K562 (cell line): Measurements from ENCODE around the gene STEAP3.

Experiments
- DPF2 ChIP-seq: fragments of 450-650 bp; IDR thresholded peaks from 2 replicates; pipeline ENCODE4 v1.6.1; 2016
- FIP1L1 ChIP-seq: fragments of 200-400 bp; formaldehyde crosslinking; IDR thresholded peaks from 2 replicates; pipeline ENCODE4 v1.6.1; 2018; ENCODE audit warnings: mild to moderate bottlenecking, low read depth, low read length; ENCODE audit not compliant: poor library complexity, severe bottlenecking
- GABPB1 ChIP-seq: sonication (generic); formaldehyde crosslinking; IDR thresholded peaks from 2 replicates; pipeline ENCODE4 v1.8.0; 2022; ENCODE audit warnings: mild to moderate bottlenecking, missing genetic modification reagents
- HNRNPL ChIP-seq: fragments of 200-400 bp; formaldehyde crosslinking; IDR thresholded peaks from 2 replicates; pipeline ENCODE4 v1.6.1; 2017; ENCODE audit warnings: low read depth, mild to moderate bottlenecking, low read length
- MCM2 ChIP-seq: fragments of 450-650 bp; IDR thresholded peaks from 2 replicates; pipeline ENCODE4 v1.6.1; 2017; ENCODE audit warnings: low read depth, mild to moderate bottlenecking
- NBN ChIP-seq: fragments of 450-650 bp; IDR thresholded peaks from 2 replicates; pipeline ENCODE4 v1.6.1; 2016; ENCODE audit warnings: low read depth, mild to moderate bottlenecking
- NFIX ChIP-seq: fragments of 250-450 bp; sonication (Bioruptor Pico); IDR thresholded peaks from 2 replicates; pipeline ENCODE4 v1.4.0; 2020; ENCODE audit warnings: low read depth, mild to moderate bottlenecking, moderate library complexity
- SREBF1 ChIP-seq: fragments of 150-350 bp; IDR thresholded peaks from 2 replicates; pipeline ENCODE4 v1.6.1; 2014; ENCODE audit warnings: antibody characterized with exemption, low read depth, low read length, borderline replicate concordance
- TF ChIP-seq, protein P1 (sequence below): fragments of 450-650 bp; IDR thresholded peaks from 2 replicates; pipeline ENCODE4 v1.6.1; 2016
- TF ChIP-seq, protein P2 (sequence below): sonication (generic); formaldehyde crosslinking; IDR thresholded peaks from 2 replicates; pipeline ENCODE4 v1.8.0; 2023; ENCODE audit warnings: mild to moderate bottlenecking, missing genetic modification reagents

DNA sequence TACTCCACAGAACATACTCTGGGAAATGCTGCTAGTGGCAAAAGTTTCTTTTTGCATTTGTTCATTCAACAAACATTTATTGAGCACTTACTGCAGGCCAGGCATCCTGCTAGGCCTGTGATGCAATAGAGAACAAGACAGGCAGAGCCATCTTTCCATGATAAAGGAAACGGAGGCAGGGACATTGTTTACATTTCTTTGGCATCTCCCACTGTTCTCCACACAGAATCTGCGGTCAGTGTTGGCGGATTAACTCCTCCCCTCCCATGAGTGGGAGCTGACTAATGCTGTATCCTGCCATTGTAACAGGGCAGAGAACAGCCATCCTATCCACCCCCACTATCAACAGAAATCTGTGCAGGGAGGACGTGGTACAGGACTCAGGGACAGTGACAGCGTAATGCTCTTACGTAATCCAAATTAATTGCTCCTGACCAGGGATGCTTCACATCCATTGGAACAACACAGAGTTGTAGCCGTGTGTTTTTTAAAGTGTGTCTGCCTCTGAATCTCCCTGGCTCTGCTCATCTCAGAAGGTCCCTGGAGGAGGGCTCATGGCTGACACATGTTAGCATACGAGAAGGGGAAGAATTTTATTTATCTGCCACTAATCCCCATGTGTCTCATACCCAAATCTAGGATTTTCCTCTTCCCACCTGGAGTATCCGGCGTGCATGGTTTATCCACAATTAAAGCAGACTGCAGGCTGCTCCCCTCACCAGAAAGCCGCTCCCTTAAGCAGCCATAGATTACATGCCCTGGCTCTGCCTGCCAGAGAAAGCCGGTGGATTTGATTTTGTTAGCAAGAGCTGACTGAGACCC is 32.3 kb downstream of the STEAP3 start:
- TF ChIP-seq GABPB1 (CRISPR knock-in tag) (no peak), NFIX (CRISPR knock-in tag) (no peak), HNRNPL (no peak), DPF2 (no peak), FIP1L1 (no peak), SREBF1 (no peak), MCM2 (no peak), NBN (no peak)
- TF ChIP-seq, protein P1, sequence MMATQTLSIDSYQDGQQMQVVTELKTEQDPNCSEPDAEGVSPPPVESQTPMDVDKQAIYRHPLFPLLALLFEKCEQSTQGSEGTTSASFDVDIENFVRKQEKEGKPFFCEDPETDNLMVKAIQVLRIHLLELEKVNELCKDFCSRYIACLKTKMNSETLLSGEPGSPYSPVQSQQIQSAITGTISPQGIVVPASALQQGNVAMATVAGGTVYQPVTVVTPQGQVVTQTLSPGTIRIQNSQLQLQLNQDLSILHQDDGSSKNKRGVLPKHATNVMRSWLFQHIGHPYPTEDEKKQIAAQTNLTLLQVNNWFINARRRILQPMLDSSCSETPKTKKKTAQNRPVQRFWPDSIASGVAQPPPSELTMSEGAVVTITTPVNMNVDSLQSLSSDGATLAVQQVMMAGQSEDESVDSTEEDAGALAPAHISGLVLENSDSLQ = no peak
- TF ChIP-seq, protein P2, sequence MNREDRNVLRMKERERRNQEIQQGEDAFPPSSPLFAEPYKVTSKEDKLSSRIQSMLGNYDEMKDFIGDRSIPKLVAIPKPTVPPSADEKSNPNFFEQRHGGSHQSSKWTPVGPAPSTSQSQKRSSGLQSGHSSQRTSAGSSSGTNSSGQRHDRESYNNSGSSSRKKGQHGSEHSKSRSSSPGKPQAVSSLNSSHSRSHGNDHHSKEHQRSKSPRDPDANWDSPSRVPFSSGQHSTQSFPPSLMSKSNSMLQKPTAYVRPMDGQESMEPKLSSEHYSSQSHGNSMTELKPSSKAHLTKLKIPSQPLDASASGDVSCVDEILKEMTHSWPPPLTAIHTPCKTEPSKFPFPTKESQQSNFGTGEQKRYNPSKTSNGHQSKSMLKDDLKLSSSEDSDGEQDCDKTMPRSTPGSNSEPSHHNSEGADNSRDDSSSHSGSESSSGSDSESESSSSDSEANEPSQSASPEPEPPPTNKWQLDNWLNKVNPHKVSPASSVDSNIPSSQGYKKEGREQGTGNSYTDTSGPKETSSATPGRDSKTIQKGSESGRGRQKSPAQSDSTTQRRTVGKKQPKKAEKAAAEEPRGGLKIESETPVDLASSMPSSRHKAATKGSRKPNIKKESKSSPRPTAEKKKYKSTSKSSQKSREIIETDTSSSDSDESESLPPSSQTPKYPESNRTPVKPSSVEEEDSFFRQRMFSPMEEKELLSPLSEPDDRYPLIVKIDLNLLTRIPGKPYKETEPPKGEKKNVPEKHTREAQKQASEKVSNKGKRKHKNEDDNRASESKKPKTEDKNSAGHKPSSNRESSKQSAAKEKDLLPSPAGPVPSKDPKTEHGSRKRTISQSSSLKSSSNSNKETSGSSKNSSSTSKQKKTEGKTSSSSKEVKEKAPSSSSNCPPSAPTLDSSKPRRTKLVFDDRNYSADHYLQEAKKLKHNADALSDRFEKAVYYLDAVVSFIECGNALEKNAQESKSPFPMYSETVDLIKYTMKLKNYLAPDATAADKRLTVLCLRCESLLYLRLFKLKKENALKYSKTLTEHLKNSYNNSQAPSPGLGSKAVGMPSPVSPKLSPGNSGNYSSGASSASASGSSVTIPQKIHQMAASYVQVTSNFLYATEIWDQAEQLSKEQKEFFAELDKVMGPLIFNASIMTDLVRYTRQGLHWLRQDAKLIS (CRISPR knock-in tag) = no peak
